ENCODE measurements around the gene GRID2IP.

GRCh38 chr7:6547400-6547799 is 3.9 kb downstream of the GRID2IP start:
- no peak for TF ChIP-seq POLR2A (IDR thresholded peaks at IDR 0.05)
- no peak for TF ChIP-seq CTCF (IDR thresholded peaks at IDR 0.05)

Data from uterus (tissue), 2 donors.